IMR-90 (cell line): ENCODE data around the gene TSSK2. TPM values are rescaled to one million over a fixed set of nuclear protein-coding genes. Genes with fewer than 3 reads are reported as not detected.

Source experiments
- ATAC-seq: fragments of 200-7000 bp; cut with Tn5 transposase; 2 replicates; pipeline ENCODE4 v1.9.1; 2020; ENCODE audit warnings: low read depth, mild to moderate bottlenecking, moderate library complexity
- BruUV-seq: library from RNA; stranded (reverse); fragments of 400-500 nt; replicated peaks from 2 replicates; lab custom pipeline; 2021; lab: Mats Ljungman, UMichigan
- CTCF ChIA-PET: fragments of 300-600 bp; formaldehyde crosslinking; extraction: SDS; loops from one replicate; lab custom pipeline; 2021; ENCODE audit warnings: antibody characterized with exemption; lab: Yijun Ruan, JAX
- POLR2A ChIA-PET: fragments of 300-600 bp; sonication (Branson Sonifier 250); formaldehyde crosslinking; loops from one replicate; lab custom pipeline; 2022; ENCODE audit warnings: antibody characterized with exemption; ENCODE audit not compliant: unreplicated experiment; lab: Charles Lee
- DNase-seq: peaks from one replicate; pipeline ENCODE4 v3.0.0; 2013
- H2AFZ ChIP-seq: replicated peaks from 2 replicates; pipeline ENCODE3; 2013; ENCODE audit warnings: low read length, mild to moderate bottlenecking; ENCODE audit not compliant: poor library complexity
- H2AK5ac ChIP-seq: 2 replicates; pipeline ENCODE4 v1.6.1; 2013; ENCODE audit warnings: low read depth, low read length, inconsistent platforms
- H2AK9ac ChIP-seq: replicated peaks from 2 replicates; pipeline ENCODE3; 2013; ENCODE audit warnings: mild to moderate bottlenecking, low read depth, low read length, moderate library complexity; ENCODE audit not compliant: poor library complexity
- H2BK120ac ChIP-seq: 2 replicates; pipeline ENCODE4 v1.6.1; 2013; ENCODE audit warnings: low read depth, low read length, inconsistent platforms
- H2BK15ac ChIP-seq: 3 replicates; pipeline ENCODE4 v1.6.1; 2013; ENCODE audit warnings: low read depth, low read length, inconsistent platforms
- H2BK20ac ChIP-seq: 2 replicates; pipeline ENCODE4 v1.6.1; 2013; ENCODE audit warnings: low read depth, mild to moderate bottlenecking, inconsistent platforms, low read length, moderate library complexity
- H2BK5ac ChIP-seq: 2 replicates; pipeline ENCODE4 v1.6.1; 2013; ENCODE audit warnings: mild to moderate bottlenecking, low read depth, low read length, inconsistent platforms; ENCODE audit not compliant: poor library complexity, severe bottlenecking
- H3K14ac ChIP-seq: replicated peaks from 2 replicates; pipeline ENCODE4 v1.6.1; 2013; ENCODE audit warnings: low read depth, low read length, inconsistent platforms
- H3K18ac ChIP-seq: 2 replicates; pipeline ENCODE4 v1.6.1; 2013; ENCODE audit warnings: low read depth, low read length, control low read depth
- H3K23ac ChIP-seq: 2 replicates; pipeline ENCODE4 v1.6.1; 2013; ENCODE audit warnings: low read depth, low read length, inconsistent platforms
- H3K27ac ChIP-seq: 2 replicates; pipeline ENCODE4 v1.5.1; 2013; ENCODE audit warnings: mild to moderate bottlenecking, control low read depth, low read length; ENCODE audit not compliant: insufficient read depth
- H3K27me3 ChIP-seq: 2 replicates; pipeline ENCODE4 v1.6.1; 2013; ENCODE audit warnings: low read length; ENCODE audit not compliant: control insufficient read depth, insufficient read depth
- H3K36me3 ChIP-seq: 2 replicates; pipeline ENCODE4 v1.6.1; 2013; ENCODE audit warnings: low read length, mixed read lengths; ENCODE audit not compliant: control insufficient read depth, insufficient read depth
- H3K4ac ChIP-seq: 2 replicates; pipeline ENCODE4 v1.6.1; 2013; ENCODE audit warnings: low read depth, low read length, inconsistent platforms
- H3K4me1 ChIP-seq: 2 replicates; pipeline ENCODE4 v1.6.1; 2013; ENCODE audit warnings: low read length, mixed read lengths; ENCODE audit not compliant: control insufficient read depth, insufficient read depth
- H3K4me2 ChIP-seq: 2 replicates; pipeline ENCODE4 v1.6.1; 2013; ENCODE audit warnings: low read depth, mild to moderate bottlenecking, control low read depth, low read length, moderate library complexity
- H3K4me3 ChIP-seq: 2 replicates; pipeline ENCODE4 v1.5.1; 2013; ENCODE audit warnings: low read depth, mild to moderate bottlenecking, control low read depth, low read length, moderate library complexity; ENCODE audit not compliant: insufficient read depth
- H3K56ac ChIP-seq: 2 replicates; pipeline ENCODE4 v1.6.1; 2013; ENCODE audit warnings: low read length, inconsistent platforms; ENCODE audit not compliant: insufficient read depth; ENCODE audit errors: extremely low read depth
- H3K79me1 ChIP-seq, 2 experiments: 2 replicates each; pipeline ENCODE4 v1.6.1; 2013; ENCODE audit warnings: low read length in 2 of 2, inconsistent platforms in 1 of 2, low read depth in 1 of 2
- H3K9ac ChIP-seq: 2 replicates; pipeline ENCODE4 v1.6.1; 2013; ENCODE audit warnings: low read depth, low read length, control low read depth
- H3K9me1 ChIP-seq: 2 replicates; pipeline ENCODE4 v1.6.1; 2013; ENCODE audit warnings: low read length, inconsistent platforms; ENCODE audit not compliant: insufficient read depth
- H3K9me3 ChIP-seq: 2 replicates; pipeline ENCODE4 v1.6.1; 2013; ENCODE audit warnings: low read length; ENCODE audit not compliant: control insufficient read depth, insufficient read depth
- H4K20me1 ChIP-seq: 2 replicates; pipeline ENCODE4 v1.6.1; 2013; ENCODE audit warnings: low read length, inconsistent platforms; ENCODE audit not compliant: insufficient read depth
- H4K5ac ChIP-seq: 2 replicates; pipeline ENCODE4 v1.6.1; 2013; ENCODE audit warnings: mild to moderate bottlenecking, low read depth, low read length, control low read depth
- H4K8ac ChIP-seq, 2 experiments: 2 replicates each; pipeline ENCODE4 v1.6.1; 2013; ENCODE audit warnings: low read depth in 2 of 2, low read length in 2 of 2, control low read depth in 1 of 2, inconsistent platforms in 1 of 2
- H4K91ac ChIP-seq: 2 replicates; pipeline ENCODE4 v1.6.1; 2013; ENCODE audit warnings: low read depth, low read length, inconsistent platforms; ENCODE audit not compliant: insufficient read depth
- CTCF ChIP-seq: conservative IDR thresholded peaks from 2 replicates; pipeline ENCODE4 v1.5.1; 2012; ENCODE audit warnings: mild to moderate bottlenecking, low read depth, low read length, improper control_type of control experiment
- MAZ ChIP-seq: IDR thresholded peaks from 2 replicates; pipeline ENCODE4 v1.6.1; 2012; ENCODE audit warnings: low read depth, mild to moderate bottlenecking, low read length, improper control_type of control experiment, moderate library complexity, borderline replicate concordance
- MXI1 ChIP-seq: IDR thresholded peaks from 2 replicates; pipeline ENCODE4 v1.6.1; 2012; ENCODE audit warnings: low read depth, mild to moderate bottlenecking, low read length, moderate library complexity, borderline replicate concordance
- WGBS, 2 experiments: methylation state at CpG; one replicate each; pipeline versions ENCODE4 v1.1.5 to v1.1.7; 2013; ENCODE audit warnings: missing lambda C conversion rate in 2 of 2; ENCODE audit not compliant: insufficient read length in 1 of 2; ENCODE audit errors: extremely low coverage in 2 of 2; 5-methylcytosine and 5-hydroxymethylcytosine counted together
- dilution Hi-C: fragments of 300-500 bp; cut with HindIII; formaldehyde crosslinking; loops from one replicate; pipeline ENCODE4 v1.14.3; 2018; ENCODE audit warnings: low sequenced_read_pairs; ENCODE audit not compliant: unreplicated experiment
- in situ Hi-C: fragments of 300-500 bp; cut with MboI; formaldehyde crosslinking; loops from 3 replicates; pipeline ENCODE4 v1.14.3; 2019; ENCODE audit warnings: low sequenced_read_pairs, inconsistent platforms, mixed read lengths
- intact Hi-C: fragments of 100-400 bp; cut with micrococcal nuclease; formaldehyde crosslinking; loops from 2 replicates; pipeline ENCODE4 v1.10.0; 2022
- polyA plus RNA-seq, 3 experiments: library from polyadenylated mRNA; depleted of rRNA; stranded (reverse); fragments of >200 nt; gene quantifications; 2 replicates each; pipeline ENCODE4 v1.2.3, GENCODE V29; 2012; ENCODE audit warnings: low replicate concordance in 1 of 3
- total RNA-seq: library from RNA; depleted of rRNA; stranded (reverse); fragments of >200 nt; gene quantifications from 2 replicates; pipeline ENCODE4 v1.2.3, GENCODE V29; 2012

Gene TSSK2
- total and polyA plus RNA-seq, 2 of the 4 experiments (the other 2 are of a cell fraction), result not detected

- Histone ChIP-seq H4K5ac (no peak overlapping the region), H3K56ac (no peak overlapping the region), H2AK9ac (peak overlapping the region; percentile 23), H3K79me1 (peaks cover 7 to 27% of the 10 kb centered on the region in 2 experiments), H3K36me3 (peaks cover 40% of the 10 kb centered on the region), H3K9me3 (no peaks in the 10 kb centered on the region), H3K27ac (no peak overlapping the region), H2AK5ac (no peak overlapping the region), H3K4ac (no peak overlapping the region; the same call in 1 of the 2 replicates), H3K9me1 (0 out of 2 replicates have a peak, but pooled peaks cover 3% of the 10 kb centered on the region), H3K23ac (no peak overlapping the region), H3K4me3 (no peak overlapping the region), H2AFZ (peak overlapping the region; percentile 55), H3K9ac (no peak overlapping the region), H2BK120ac (no peak overlapping the region), H2BK20ac (no peak overlapping the region), H3K4me1 (no peaks in the 10 kb centered on the region), H2BK15ac (no peak overlapping the region), H4K8ac (no peak overlapping the region), H4K20me1 (peaks cover 4% of the 10 kb centered on the region), H2BK5ac (no peak overlapping the region), H4K91ac (no peak overlapping the region), H3K18ac (no peak overlapping the region), H3K14ac (no peak overlapping the region), H3K27me3 (peaks cover 14% of the 10 kb centered on the region), H3K4me2 (no peak overlapping the region; the same call in 1 of the 2 replicates)
- no TSS peak for BruUV-seq
- 100% methylated on average over 2 of the region's 5 CpGs; no CpG with 5 or more reads in 1 of the 2 experiments for WGBS, 2 experiments
- POLR2A ChIA-PET, result interaction anchor here (0.6 kb wide), 1 partner anchor 39 kb away, joined by 3 read pairs; no protein-coding TSS in a partner anchor
- DNase-seq (no peak), ATAC-seq (no peak)
- intact Hi-C loops, result no loop called here
- CTCF ChIA-PET, result no interaction called here
- TF ChIP-seq MXI1 (no peak), MAZ (no peak), CTCF (no peak)
- dilution Hi-C loops, result no loop called here
- in situ Hi-C loops, result no loop called here
Measured at GRCh38 chr22:19143212-19143611, 12.1 kb downstream of the TSSK2 start.
